GM12878 (cell line): ENCODE measurements around the gene CREB3.

Source experiments
- BACH1 ChIP-seq: fragments of 450-650 bp; IDR thresholded peaks from 2 replicates; pipeline ENCODE4 v1.6.1; 2017; ENCODE audit warnings: mild to moderate bottlenecking, borderline replicate concordance
- EP300 ChIP-seq, 2 experiments: fragments of 150-350 bp in 1 of 2; IDR thresholded peaks; 2 replicates each; pipeline ENCODE4 v1.6.1; 2011 to 2012; ENCODE audit warnings: low read depth in 2 of 2, low read length in 2 of 2, borderline replicate concordance in 1 of 2, improper control_type of control experiment in 1 of 2, inconsistent platforms in 1 of 2; ENCODE audit not compliant: control insufficient read depth in 1 of 2
- NFYB ChIP-seq: IDR thresholded peaks from 2 replicates; pipeline ENCODE4 v1.6.1; 2011; ENCODE audit warnings: low read depth, mild to moderate bottlenecking, low read length, improper control_type of control experiment, moderate library complexity; ENCODE audit not compliant: insufficient read depth
- SP1 ChIP-seq: IDR thresholded peaks from one replicate; pipeline ENCODE4 v1.6.1; 2011; ENCODE audit warnings: low read depth, low read length

DNA sequence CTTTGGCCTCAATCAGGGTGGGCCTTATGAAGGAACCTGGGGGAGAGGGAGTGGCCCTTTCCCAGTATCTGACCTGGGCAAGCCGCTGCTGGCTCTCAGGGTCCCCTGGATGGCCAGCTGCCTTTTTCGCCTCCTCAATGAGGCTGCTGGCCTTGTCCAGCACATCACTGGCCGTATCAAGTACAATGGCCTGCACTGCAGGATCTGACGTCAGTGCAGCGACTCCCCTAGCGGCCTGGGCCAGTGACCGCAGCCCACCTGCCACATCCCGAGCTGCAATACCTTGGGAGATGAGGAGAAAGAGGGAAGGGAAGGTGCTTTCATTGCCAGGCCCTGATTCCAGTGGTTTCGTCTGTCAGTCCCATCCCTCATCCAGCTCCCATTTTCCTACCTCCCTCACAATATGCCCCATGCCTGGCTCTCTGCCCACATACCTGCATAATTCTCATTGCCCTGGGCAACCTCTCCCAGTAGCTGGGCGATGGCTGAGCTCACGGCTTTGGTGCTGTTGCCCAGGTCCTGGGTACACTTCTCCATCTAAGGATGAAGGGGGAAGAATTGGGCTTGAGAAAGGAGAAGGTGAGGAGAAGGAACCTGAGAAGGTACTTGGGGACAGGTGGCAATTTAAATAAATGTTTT is 19.6 kb upstream of the CREB3 start:
- no peak for TF ChIP-seq BACH1
- no peak for TF ChIP-seq SP1
- TF ChIP-seq EP300 (IDR thresholded peaks at IDR 0.05; ENCODE audit: borderline replicate concordance in 1 of 2, control insufficient read depth in 1 of 2, low read depth in 2 of 2, low read length in 2 of 2): no peak
- no peak for TF ChIP-seq NFYB
